ENCODE measurements around the gene TNN. TPM values are rescaled to one million over a fixed set of nuclear protein-coding genes. Genes with fewer than 3 reads are reported as not detected.

The TNN gene
- total RNA-seq, 4 donors from 2014 or later: 5.9 TPM; not detected in 3

GRCh38 chr1:175195281-175195680 is 127.6 kb downstream of the TNN start:
- no peak overlapping the region for H3K27ac ChIP-seq
- DNase-seq: no peak
- no peak overlapping the region for H3K4me3 ChIP-seq
- H3K4me1 ChIP-seq: no peaks in the 10 kb centered on the region
- intact Hi-C loops (cut with DNase I; ENCODE audit: low total_unique reads): no loop called here
- no peaks in the 10 kb centered on the region for H3K27me3 ChIP-seq
- no peaks in the 10 kb centered on the region for H3K36me3 ChIP-seq
- no peaks in the 10 kb centered on the region for H3K9me3 ChIP-seq
- no peak for TF ChIP-seq POLR2A (IDR thresholded peaks at IDR 0.05)
- TF ChIP-seq, protein P1, sequence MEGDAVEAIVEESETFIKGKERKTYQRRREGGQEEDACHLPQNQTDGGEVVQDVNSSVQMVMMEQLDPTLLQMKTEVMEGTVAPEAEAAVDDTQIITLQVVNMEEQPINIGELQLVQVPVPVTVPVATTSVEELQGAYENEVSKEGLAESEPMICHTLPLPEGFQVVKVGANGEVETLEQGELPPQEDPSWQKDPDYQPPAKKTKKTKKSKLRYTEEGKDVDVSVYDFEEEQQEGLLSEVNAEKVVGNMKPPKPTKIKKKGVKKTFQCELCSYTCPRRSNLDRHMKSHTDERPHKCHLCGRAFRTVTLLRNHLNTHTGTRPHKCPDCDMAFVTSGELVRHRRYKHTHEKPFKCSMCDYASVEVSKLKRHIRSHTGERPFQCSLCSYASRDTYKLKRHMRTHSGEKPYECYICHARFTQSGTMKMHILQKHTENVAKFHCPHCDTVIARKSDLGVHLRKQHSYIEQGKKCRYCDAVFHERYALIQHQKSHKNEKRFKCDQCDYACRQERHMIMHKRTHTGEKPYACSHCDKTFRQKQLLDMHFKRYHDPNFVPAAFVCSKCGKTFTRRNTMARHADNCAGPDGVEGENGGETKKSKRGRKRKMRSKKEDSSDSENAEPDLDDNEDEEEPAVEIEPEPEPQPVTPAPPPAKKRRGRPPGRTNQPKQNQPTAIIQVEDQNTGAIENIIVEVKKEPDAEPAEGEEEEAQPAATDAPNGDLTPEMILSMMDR (IDR thresholded peaks at IDR 0.05): no peak

GRCh38 chr1:175195798-175196197 is 128.2 kb downstream of the TNN start:
- Histone ChIP-seq H3K36me3 (no peaks in the 10 kb centered on the region), H3K4me3 (no peak overlapping the region), H3K27me3 (no peaks in the 10 kb centered on the region), H3K4me1 (no peaks in the 10 kb centered on the region), H3K27ac (no peak overlapping the region), H3K9me3 (no peaks in the 10 kb centered on the region)
- intact Hi-C loops (cut with DNase I; ENCODE audit: low total_unique reads): no loop called here
- no peak for TF ChIP-seq POLR2A (IDR thresholded peaks at IDR 0.05)
- TF ChIP-seq, protein P1 (IDR thresholded peaks at IDR 0.05): no peak
- no peak for DNase-seq

GRCh38 chr1:175197531-175197930 is 129.9 kb downstream of the TNN start:
- TF ChIP-seq, protein P1 (IDR thresholded peaks at IDR 0.05): no peak
- no peak for TF ChIP-seq POLR2A (IDR thresholded peaks at IDR 0.05)
- DNase-seq: no peak
- H3K4me1 ChIP-seq: no peaks in the 10 kb centered on the region
- no peak overlapping the region for H3K4me3 ChIP-seq
- H3K27ac ChIP-seq: no peak overlapping the region
- no peaks in the 10 kb centered on the region for H3K36me3 ChIP-seq
- intact Hi-C loops (cut with DNase I; ENCODE audit: low total_unique reads): no loop called here
- no peaks in the 10 kb centered on the region for H3K9me3 ChIP-seq
- no peaks in the 10 kb centered on the region for H3K27me3 ChIP-seq

Small RNA genes lying within 50 kb of the gene (small RNA-seq; reads per million reads assigned to genes)
- gene RF00019: not detected

Other genes with a start within 250 kb of the TNN start
- gene CACYBP, start 67.9 kb upstream of the TNN start, total RNA-seq: 100 to 1,000 TPM in 1 of 4 donors, 10 to 100 TPM in 3; 65.9 to 104 (median 83.4) TPM
- gene MRPS14, start 44.4 kb upstream of the TNN start, total RNA-seq: 10 to 100 TPM in 3 of 4 donors, 1 to 10 TPM in 1; 6.4 to 50.3 (median 35.3) TPM
- gene KIAA0040, start 124.9 kb downstream of the TNN start, total RNA-seq: 10 to 100 TPM; 12.3 to 22.1 (median 16.3) TPM